ENCODE measurements around the gene MAD2L1. TPM values are rescaled to one million over a fixed set of nuclear protein-coding genes. Genes with fewer than 3 reads are reported as not detected.

The MAD2L1 gene
- total RNA-seq, 4 donors from 2014 or later: 1.8 to 12.2 (median 2.9) TPM; not detected in 1

- Histone ChIP-seq H3K9me3 (no peaks in the 10 kb centered on the region), H3K36me3 (no peaks in the 10 kb centered on the region), H3K27ac (no peak overlapping the region), H3K4me3 (no peak overlapping the region), H3K27me3 (no peaks in the 10 kb centered on the region), H3K4me1 (no peaks in the 10 kb centered on the region)
- DNase-seq: no peak
- TF ChIP-seq POLR2A (IDR thresholded peaks at IDR 0.05) (no peak), CTCF (IDR thresholded peaks at IDR 0.05) (no peak)
- intact Hi-C loops (cut with DNase I; ENCODE audit: low total_unique reads): no loop called here
Measured at GRCh38 chr4:120081726-120082125, 15.1 kb upstream of the MAD2L1 start.

GRCh38 chr4:120080533-120080932 is 13.9 kb upstream of the MAD2L1 start:
- H3K4me3 ChIP-seq: no peak overlapping the region
- no peak overlapping the region for H3K27ac ChIP-seq
- DNase-seq: no peak
- no peaks in the 10 kb centered on the region for H3K9me3 ChIP-seq
- TF ChIP-seq CTCF (IDR thresholded peaks at IDR 0.05) (no peak), POLR2A (IDR thresholded peaks at IDR 0.05) (no peak)
- intact Hi-C loops (cut with DNase I; ENCODE audit: low total_unique reads): no loop called here
- H3K4me1 ChIP-seq: no peaks in the 10 kb centered on the region
- no peaks in the 10 kb centered on the region for H3K36me3 ChIP-seq
- no peaks in the 10 kb centered on the region for H3K27me3 ChIP-seq

- no peaks in the 10 kb centered on the region for H3K4me1 ChIP-seq
- no peak overlapping the region for H3K27ac ChIP-seq
- no peaks in the 10 kb centered on the region for H3K27me3 ChIP-seq
- no peaks in the 10 kb centered on the region for H3K36me3 ChIP-seq
- no peaks in the 10 kb centered on the region for H3K9me3 ChIP-seq
- intact Hi-C loops (cut with DNase I; ENCODE audit: low total_unique reads): no loop called here
- TF ChIP-seq POLR2A (IDR thresholded peaks at IDR 0.05): no peak
- TF ChIP-seq CTCF (IDR thresholded peaks at IDR 0.05): no peak
- DNase-seq: no peak
- no peak overlapping the region for H3K4me3 ChIP-seq
Measured at GRCh38 chr4:120079839-120080520, 13.3 kb upstream of the MAD2L1 start.

GRCh38 chr4:120078216-120078615 is 11.6 kb upstream of the MAD2L1 start:
- intact Hi-C loops (cut with DNase I; ENCODE audit: low total_unique reads): no loop called here
- DNase-seq: no peak
- Histone ChIP-seq H3K4me1 (no peaks in the 10 kb centered on the region), H3K36me3 (no peaks in the 10 kb centered on the region), H3K27me3 (no peaks in the 10 kb centered on the region), H3K4me3 (no peak overlapping the region), H3K27ac (no peak overlapping the region), H3K9me3 (no peaks in the 10 kb centered on the region)
- no peak for TF ChIP-seq CTCF (IDR thresholded peaks at IDR 0.05)

GRCh38 chr4:120071192-120071795 is 4.6 kb upstream of the MAD2L1 start:
- H3K4me1 ChIP-seq: peaks cover 0 to 11% of the 10 kb centered on the region in 2 donors
- no peaks in the 10 kb centered on the region for H3K36me3 ChIP-seq
- no peak overlapping the region for H3K27ac ChIP-seq
- intact Hi-C loops (cut with DNase I; ENCODE audit: low total_unique reads): no loop called here
- H3K4me3 ChIP-seq: no peak overlapping the region
- TF ChIP-seq CTCF (IDR thresholded peaks at IDR 0.05) (peak; percentile 51 to 65 (median 56)), POLR2A (IDR thresholded peaks at IDR 0.05) (no peak)
- DNase-seq: peak in 1 of 2 donors; percentile 23
- H3K9me3 ChIP-seq: no peaks in the 10 kb centered on the region
- H3K27me3 ChIP-seq: no peaks in the 10 kb centered on the region

All from uterus (tissue), 4 donors.